HUES48 (cell line): Measurements from ENCODE around the gene THADA.

ENCODE experiments used
- H3K27ac ChIP-seq: one replicate; pipeline ENCODE4 v1.7.0; 2013; ENCODE audit warnings: low read depth, low read length, inconsistent platforms
- H3K27me3 ChIP-seq: 2 replicates; pipeline ENCODE4 v1.6.1; 2013; ENCODE audit warnings: mild to moderate bottlenecking, low read length; ENCODE audit not compliant: control insufficient read depth, insufficient read depth
- H3K36me3 ChIP-seq: 2 replicates; pipeline ENCODE4 v1.6.1; 2013; ENCODE audit warnings: low read length; ENCODE audit not compliant: control insufficient read depth, insufficient read depth
- H3K4me1 ChIP-seq: 2 replicates; pipeline ENCODE4 v1.6.1; 2013; ENCODE audit warnings: mild to moderate bottlenecking, low read length; ENCODE audit not compliant: control insufficient read depth, insufficient read depth
- H3K4me3 ChIP-seq: 2 replicates; pipeline ENCODE4 v1.5.1; 2013; ENCODE audit warnings: mild to moderate bottlenecking, low read depth, low read length
- H3K9ac ChIP-seq: 2 replicates; pipeline ENCODE4 v1.6.1; 2013; ENCODE audit warnings: mild to moderate bottlenecking, low read depth, low read length, moderate library complexity
- H3K9me3 ChIP-seq: 2 replicates; pipeline ENCODE4 v1.6.1; 2013; ENCODE audit warnings: low read length; ENCODE audit not compliant: control insufficient read depth, insufficient read depth

Gene THADA

GRCh38 chr2:43412114-43412753 is 183.6 kb downstream of the THADA start:
- Histone ChIP-seq H3K9ac (no peak overlapping the region), H3K4me3 (no peak overlapping the region), H3K36me3 (no peaks in the 10 kb centered on the region), H3K27ac (no peak overlapping the region), H3K4me1 (peaks cover 6% of the 10 kb centered on the region; the same call in 1 of the 2 replicates), H3K27me3 (no peaks in the 10 kb centered on the region), H3K9me3 (no peaks in the 10 kb centered on the region)

GRCh38 chr2:43410055-43410604 is 185.7 kb downstream of the THADA start:
- no peak overlapping the region for H3K27ac ChIP-seq
- no peaks in the 10 kb centered on the region for H3K9me3 ChIP-seq
- H3K36me3 ChIP-seq: no peaks in the 10 kb centered on the region
- no peak overlapping the region for H3K4me3 ChIP-seq
- no peaks in the 10 kb centered on the region for H3K27me3 ChIP-seq
- no peak overlapping the region for H3K9ac ChIP-seq
- H3K4me1 ChIP-seq: 0 out of 2 replicates have a peak, but pooled peaks cover 4% of the 10 kb centered on the region

GRCh38 chr2:43408407-43409160 is 187.3 kb downstream of the THADA start:
- Histone ChIP-seq H3K9ac (no peak overlapping the region), H3K27me3 (no peaks in the 10 kb centered on the region), H3K36me3 (no peaks in the 10 kb centered on the region), H3K4me3 (no peak overlapping the region), H3K4me1 (0 out of 2 replicates have a peak, but pooled peaks cover 4% of the 10 kb centered on the region), H3K9me3 (no peaks in the 10 kb centered on the region), H3K27ac (no peak overlapping the region)

- H3K27ac ChIP-seq: no peak overlapping the region
- no peak overlapping the region for H3K4me3 ChIP-seq
- H3K9me3 ChIP-seq: no peaks in the 10 kb centered on the region
- H3K36me3 ChIP-seq: no peaks in the 10 kb centered on the region
- no peaks in the 10 kb centered on the region for H3K27me3 ChIP-seq
- 0 out of 2 replicates have a peak, but pooled peaks cover 4% of the 10 kb centered on the region for H3K4me1 ChIP-seq
- H3K9ac ChIP-seq: no peak overlapping the region
Observed at GRCh38 chr2:43407935-43408334, 187.9 kb downstream of the THADA start.

- Histone ChIP-seq H3K4me1 (0 out of 2 replicates have a peak, but pooled peaks cover 4% of the 10 kb centered on the region), H3K27me3 (no peaks in the 10 kb centered on the region), H3K9me3 (no peaks in the 10 kb centered on the region), H3K36me3 (no peaks in the 10 kb centered on the region), H3K27ac (peak overlapping the region; percentile 14), H3K4me3 (no peak overlapping the region), H3K9ac (no peak overlapping the region)
Observed at GRCh38 chr2:43406651-43407279, 189.1 kb downstream of the THADA start.

- Histone ChIP-seq H3K27me3 (no peaks in the 10 kb centered on the region), H3K27ac (no peak overlapping the region), H3K9me3 (no peaks in the 10 kb centered on the region), H3K4me3 (no peak overlapping the region), H3K9ac (no peak overlapping the region), H3K36me3 (no peaks in the 10 kb centered on the region), H3K4me1 (0 out of 2 replicates have a peak, but pooled peaks cover 4% of the 10 kb centered on the region)
Observed at GRCh38 chr2:43405829-43406228, 190.0 kb downstream of the THADA start.

GRCh38 chr2:43402452-43402937 is 193.3 kb downstream of the THADA start:
- H3K4me1 ChIP-seq: 0 out of 2 replicates have a peak, but pooled peaks cover 4% of the 10 kb centered on the region
- H3K27ac ChIP-seq: no peak overlapping the region
- H3K4me3 ChIP-seq: no peak overlapping the region
- H3K9me3 ChIP-seq: no peaks in the 10 kb centered on the region
- H3K9ac ChIP-seq: no peak overlapping the region
- no peaks in the 10 kb centered on the region for H3K36me3 ChIP-seq
- H3K27me3 ChIP-seq: no peaks in the 10 kb centered on the region

- Histone ChIP-seq H3K27ac (no peak overlapping the region), H3K4me1 (0 out of 2 replicates have a peak, but pooled peaks cover 3% of the 10 kb centered on the region)
Observed at GRCh38 chr2:43402002-43402401, 193.8 kb downstream of the THADA start.

GRCh38 chr2:43400508-43400907 is 195.3 kb downstream of the THADA start:
- Histone ChIP-seq H3K9ac (no peak overlapping the region), H3K9me3 (no peaks in the 10 kb centered on the region), H3K4me3 (no peak overlapping the region), H3K27ac (no peak overlapping the region), H3K27me3 (no peaks in the 10 kb centered on the region), H3K4me1 (no peaks in the 10 kb centered on the region), H3K36me3 (0 out of 2 replicates have a peak, but pooled peaks cover 5% of the 10 kb centered on the region)

More at GRCh38 chr2:43402002-43402401, 193.8 kb downstream of the THADA start:
- no peaks in the 10 kb centered on the region for H3K9me3 ChIP-seq
- H3K27me3 ChIP-seq: no peaks in the 10 kb centered on the region
- 0 out of 2 replicates have a peak, but pooled peaks cover 2% of the 10 kb centered on the region for H3K36me3 ChIP-seq
- H3K9ac ChIP-seq: no peak overlapping the region
- no peak overlapping the region for H3K4me3 ChIP-seq

GRCh38 chr2:43399515-43400264 is 196.1 kb downstream of the THADA start:
- Histone ChIP-seq H3K4me1 (no peaks in the 10 kb centered on the region), H3K27me3 (no peaks in the 10 kb centered on the region), H3K4me3 (no peak overlapping the region), H3K27ac (no peak overlapping the region), H3K36me3 (0 out of 2 replicates have a peak, but pooled peaks cover 5% of the 10 kb centered on the region), H3K9ac (no peak overlapping the region), H3K9me3 (no peaks in the 10 kb centered on the region)
